GM12878 (cell line): ENCODE data around the gene CSTF1. TPM values are rescaled to one million over a fixed set of nuclear protein-coding genes. Genes with fewer than 3 reads are reported as not detected.

Source experiments
- ESRRA ChIP-seq: IDR thresholded peaks from 2 replicates; pipeline ENCODE4 v1.6.1; 2012; ENCODE audit warnings: mild to moderate bottlenecking, low read length, improper control_type of control experiment
- IKZF1 ChIP-seq: fragments of 450-650 bp; conservative IDR thresholded peaks from 2 replicates; pipeline ENCODE4 v1.6.1; 2017; ENCODE audit warnings: antibody characterized with exemption, mild to moderate bottlenecking
- JUNB ChIP-seq: IDR thresholded peaks from 2 replicates; pipeline ENCODE4 v1.6.1; 2016; ENCODE audit warnings: antibody characterized with exemption, mild to moderate bottlenecking
- MYB ChIP-seq: fragments of 150-350 bp; IDR thresholded peaks from 2 replicates; pipeline ENCODE4 v1.6.1; 2014; ENCODE audit warnings: mild to moderate bottlenecking, low read depth, low read length, borderline replicate concordance
- NFXL1 ChIP-seq: fragments of 450-650 bp; IDR thresholded peaks from 2 replicates; pipeline ENCODE4 v1.6.1; 2017; ENCODE audit warnings: antibody characterized with exemption, mild to moderate bottlenecking, borderline replicate concordance
- POLR2AphosphoS2 ChIP-seq: IDR thresholded peaks from 2 replicates; pipeline ENCODE4 v1.6.1; 2011; ENCODE audit warnings: low read depth, mild to moderate bottlenecking, low read length, improper control_type of control experiment, moderate library complexity
- RAD21 ChIP-seq: IDR thresholded peaks from 2 replicates; pipeline ENCODE4 v1.6.1; 2011; ENCODE audit warnings: mild to moderate bottlenecking, low read depth, low read length, moderate library complexity; ENCODE audit not compliant: insufficient read depth
- RUNX3 ChIP-seq: IDR thresholded peaks from 2 replicates; pipeline ENCODE4 v1.6.1; 2012; ENCODE audit warnings: low read length, inconsistent platforms
- SIN3A ChIP-seq: IDR thresholded peaks from 2 replicates; pipeline ENCODE4 v1.6.1; 2012; ENCODE audit warnings: low read depth, low read length, improper control_type of control experiment
- STAT3 ChIP-seq: IDR thresholded peaks from 2 replicates; pipeline ENCODE4 v1.6.1; 2011; ENCODE audit warnings: low read depth, low read length, improper control_type of control experiment
- WRNIP1 ChIP-seq: IDR thresholded peaks from 2 replicates; pipeline ENCODE4 v1.6.1; 2011; ENCODE audit warnings: low read depth, low read length, improper control_type of control experiment, borderline replicate concordance
- polyA plus RNA-seq, 11 experiments: library from polyadenylated mRNA; depleted of rRNA in 4 of 11; unstranded in 6 of 11; stranded (reverse) in 5 of 11; fragments of >200 nt; fragmentation: Nextera tagmentation in 4 of 11; fragmentation: Illumina TruSeq in 1 of 11; extraction: Ambion mirVana in 4 of 11; extraction: Trizol in 1 of 11; gene quantifications; 1 replicate in 1 of 11; 2 replicates in 10 of 11; pipeline versions ENCODE4 v1.2.1 to v1.2.3, GENCODE V29; 2011 to 2016; ENCODE audit warnings: inconsistent platforms in 2 of 11, missing spikeins in 2 of 11, low read depth in 1 of 11
- total RNA-seq, 4 experiments: library from RNA; depleted of rRNA in 3 of 4; stranded (reverse); fragments of >200 nt in 3 of 4; fragmentation: Illumina TruSeq in 1 of 4; extraction: Trizol in 1 of 4; gene quantifications; 2 replicates each; pipeline versions ENCODE4 v1.2.1 to v1.2.3, GENCODE V29; 2013 to 2021
- TF ChIP-seq, protein P1 (sequence below): IDR thresholded peaks from 2 replicates; pipeline ENCODE4 v1.6.1; 2011; ENCODE audit warnings: low read depth, low read length, improper control_type of control experiment, borderline replicate concordance
- TF ChIP-seq, protein P2 (sequence below): fragments of 450-650 bp; IDR thresholded peaks from 2 replicates; pipeline ENCODE4 v1.6.1; 2016; ENCODE audit warnings: mild to moderate bottlenecking

CSTF1 gene
- total and polyA plus RNA-seq, 10 of the 15 experiments (the other 5 are each of a cell fraction or from before 2014, with no cell fraction given): 41.8 to 89.1 (median 50.1) TPM

DNA sequence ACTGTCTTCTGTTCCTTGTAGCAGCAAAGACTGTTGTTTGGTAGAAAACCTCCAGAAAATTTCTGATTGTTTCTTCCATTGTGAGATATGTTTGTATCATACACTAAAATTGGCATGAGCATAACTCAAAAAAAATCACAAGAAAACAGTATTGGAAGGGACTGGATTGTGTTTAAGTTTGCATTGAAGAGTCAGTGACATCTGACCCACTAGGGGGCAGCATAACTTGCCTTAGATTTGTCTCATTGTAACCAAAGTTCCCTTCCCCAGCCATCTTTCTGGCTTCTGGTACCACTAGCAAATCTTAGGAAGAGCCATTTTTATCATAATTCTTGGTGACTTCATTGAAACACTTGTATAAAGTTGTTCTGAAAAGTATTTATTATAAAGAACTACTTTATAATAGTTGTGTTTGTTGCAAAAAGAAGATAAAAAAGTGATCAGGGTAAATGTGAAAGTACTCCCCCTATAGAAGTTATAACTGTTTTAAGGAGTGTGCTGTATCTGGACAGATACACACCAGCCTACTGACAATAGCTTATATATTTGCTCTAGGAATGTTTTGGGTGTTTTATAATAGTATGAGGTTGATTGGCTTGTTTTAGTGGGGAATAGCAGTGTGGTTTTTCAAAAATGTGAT is 7.7 kb downstream of the CSTF1 start (continued):
- TF ChIP-seq, protein P1, sequence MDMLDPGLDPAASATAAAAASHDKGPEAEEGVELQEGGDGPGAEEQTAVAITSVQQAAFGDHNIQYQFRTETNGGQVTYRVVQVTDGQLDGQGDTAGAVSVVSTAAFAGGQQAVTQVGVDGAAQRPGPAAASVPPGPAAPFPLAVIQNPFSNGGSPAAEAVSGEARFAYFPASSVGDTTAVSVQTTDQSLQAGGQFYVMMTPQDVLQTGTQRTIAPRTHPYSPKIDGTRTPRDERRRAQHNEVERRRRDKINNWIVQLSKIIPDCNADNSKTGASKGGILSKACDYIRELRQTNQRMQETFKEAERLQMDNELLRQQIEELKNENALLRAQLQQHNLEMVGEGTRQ: no peak
- no peak for TF ChIP-seq STAT3
- no peak for TF ChIP-seq WRNIP1
- TF ChIP-seq IKZF1: no peak
- TF ChIP-seq, protein P2, sequence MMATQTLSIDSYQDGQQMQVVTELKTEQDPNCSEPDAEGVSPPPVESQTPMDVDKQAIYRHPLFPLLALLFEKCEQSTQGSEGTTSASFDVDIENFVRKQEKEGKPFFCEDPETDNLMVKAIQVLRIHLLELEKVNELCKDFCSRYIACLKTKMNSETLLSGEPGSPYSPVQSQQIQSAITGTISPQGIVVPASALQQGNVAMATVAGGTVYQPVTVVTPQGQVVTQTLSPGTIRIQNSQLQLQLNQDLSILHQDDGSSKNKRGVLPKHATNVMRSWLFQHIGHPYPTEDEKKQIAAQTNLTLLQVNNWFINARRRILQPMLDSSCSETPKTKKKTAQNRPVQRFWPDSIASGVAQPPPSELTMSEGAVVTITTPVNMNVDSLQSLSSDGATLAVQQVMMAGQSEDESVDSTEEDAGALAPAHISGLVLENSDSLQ: 0 out of 2 replicates have a peak, but pooled peaks have one; percentile 19
- TF ChIP-seq JUNB: no peak
- TF ChIP-seq RAD21: peak; percentile 78
- TF ChIP-seq NFXL1: no peak
- TF ChIP-seq ESRRA: no peak
- no peak for TF ChIP-seq POLR2AphosphoS2
- TF ChIP-seq RUNX3: 0 out of 2 replicates have a peak, but pooled peaks have one; percentile 9
- TF ChIP-seq SIN3A: no peak
- no peak for TF ChIP-seq MYB
